ENCODE results near the gene USP11. TPM values are rescaled to one million over a fixed set of nuclear protein-coding genes. Genes with fewer than 3 reads are reported as not detected.

Gene USP11
- total and polyA plus RNA-seq, 11 donors: 17.9 to 68.9 (median 42.9) TPM

GRCh38 chrX:47218920-47219815 is 13.6 kb upstream of the USP11 start:
- intact Hi-C loops (cut with DNase I): loop anchor here in 3 of 10 donors (2.0 kb wide), 1 partner anchor 14 kb away; the partner anchor contains the start of gene USP11 (in 3 of the 3)
- DNase-seq (peak; percentile 50 to 72 (median 68)), ATAC-seq (peak in 2 of 4 donors; percentile 2 to 15)
- Histone ChIP-seq H3K27me3 (no peaks in the 10 kb centered on the region), H3K9me3 (no peaks in the 10 kb centered on the region), H3K27ac (peak overlapping the region; percentile 76 to 99 (median 98)), H3K36me3 (peaks cover 0 to 40% (median 29%) of the 10 kb centered on the region in 9 donors), H3K4me3 (peak overlapping the region; percentile 62 to 100 (median 87)), H3K4me1 (peaks cover 0 to 46% (median 15%) of the 10 kb centered on the region in 12 donors)
- WGBS, 4 donors: 1 to 40% (median 12%) methylated on average over 23 to 57 of the region's 60 CpGs
- TF ChIP-seq CTCF (IDR thresholded peaks at IDR 0.05): no peak
- peak in 1 of 2 donors; percentile 5 for TF ChIP-seq POLR2A (IDR thresholded peaks at IDR 0.05)

- WGBS, 4 donors: 49 to 73% (median 61%) methylated on average over 4 of the region's 4 CpGs
- DNase-seq: no peak
- H3K9me3 ChIP-seq: no peaks in the 10 kb centered on the region
- no peak for TF ChIP-seq POLR2A (IDR thresholded peaks at IDR 0.05)
- no peak for TF ChIP-seq CTCF (IDR thresholded peaks at IDR 0.05)
- no peaks in the 10 kb centered on the region for H3K27me3 ChIP-seq
- ATAC-seq: no peak
- H3K4me1 ChIP-seq: peaks cover 0 to 41% (median 14%) of the 10 kb centered on the region in 12 donors
- H3K27ac ChIP-seq: no peak overlapping the region
- no peak overlapping the region for H3K4me3 ChIP-seq
- intact Hi-C loops (cut with DNase I): no loop called here
- peaks cover 0 to 40% (median 33%) of the 10 kb centered on the region in 9 donors for H3K36me3 ChIP-seq
These were observed 11.1 kb upstream of the USP11 start for GRCh38 chrX:47221756-47222155.

GRCh38 chrX:47222751-47223350 is 10.0 kb upstream of the USP11 start:
- ATAC-seq: no peak
- Histone ChIP-seq H3K9me3 (no peaks in the 10 kb centered on the region), H3K27me3 (no peaks in the 10 kb centered on the region), H3K4me1 (peaks cover 0 to 34% (median 8%) of the 10 kb centered on the region in 12 donors), H3K27ac (no peak overlapping the region), H3K36me3 (peaks cover 0 to 50% (median 43%) of the 10 kb centered on the region in 9 donors), H3K4me3 (no peak overlapping the region)
- no peak for DNase-seq
- intact Hi-C loops (cut with DNase I): no loop called here
- TF ChIP-seq POLR2A (IDR thresholded peaks at IDR 0.05) (no peak), CTCF (IDR thresholded peaks at IDR 0.05) (no peak)
- WGBS, 4 donors: 83 to 95% (median 87%) methylated on average over 5 to 10 of the region's 10 CpGs
